ENCODE results near the gene EPHA3.

- TF ChIP-seq ZFP30 (CRISPR knock-in tag; IDR thresholded peaks at IDR 0.05) (no peak), GLIS3 (CRISPR knock-in tag; IDR thresholded peaks at IDR 0.05) (no peak), CSRNP3 (CRISPR knock-in tag; IDR thresholded peaks at IDR 0.05) (no peak), ZNF565 (CRISPR knock-in tag; conservative IDR thresholded peaks at IDR 0.05; ENCODE audit: low read depth) (no peak), TOX (CRISPR knock-in tag; IDR thresholded peaks at IDR 0.05; ENCODE audit: borderline replicate concordance) (no peak), POU6F1 (CRISPR knock-in tag; IDR thresholded peaks at IDR 0.05; ENCODE audit: borderline replicate concordance, low read depth) (no peak), CSDC2 (CRISPR knock-in tag; IDR thresholded peaks at IDR 0.05) (no peak), ARNTL (CRISPR knock-in tag; IDR thresholded peaks at IDR 0.05; ENCODE audit: borderline replicate concordance, low read depth) (no peak), RARB (CRISPR knock-in tag; IDR thresholded peaks at IDR 0.05) (no peak), PATZ1 (CRISPR knock-in tag; IDR thresholded peaks at IDR 0.05; ENCODE audit: borderline replicate concordance) (no peak), TCF4 (CRISPR knock-in tag; IDR thresholded peaks at IDR 0.05; ENCODE audit: borderline replicate concordance) (no peak), PPARA (CRISPR knock-in tag; IDR thresholded peaks at IDR 0.05; ENCODE audit: borderline replicate concordance) (no peak), ISL1 (CRISPR knock-in tag; IDR thresholded peaks at IDR 0.05) (no peak), TSHZ2 (CRISPR knock-in tag; IDR thresholded peaks at IDR 0.05) (no peak)
These were observed 30.6 kb downstream of the EPHA3 start for GRCh38 chr3:89138048-89138447.
